GM23248 (cell line): Measurements from ENCODE around the gene CFL1. TPM values are rescaled to one million over a fixed set of nuclear protein-coding genes. Genes with fewer than 3 reads are reported as not detected.

Experiments
- DNase-seq: peaks from one replicate; pipeline ENCODE4 v3.0.0-alpha.2; 2015
- H2AFZ ChIP-seq: fragments of 200-600 bp; sonication (generic); 2 replicates; pipeline ENCODE4 v1.6.1; 2016; ENCODE audit warnings: antibody characterized with exemption
- H3F3A ChIP-seq: fragments of 200-600 bp; sonication (generic); 2 replicates; pipeline ENCODE4 v1.6.1; 2016; ENCODE audit warnings: mild to moderate bottlenecking, antibody characterized with exemption, mixed run types; ENCODE audit not compliant: insufficient read depth
- H3K27ac ChIP-seq: fragments of 200-600 bp; sonication (generic); 2 replicates; pipeline ENCODE4 v1.5.1; 2016; ENCODE audit warnings: mild to moderate bottlenecking
- H3K27me3 ChIP-seq: fragments of 200-600 bp; sonication (generic); replicated peaks from 2 replicates; pipeline ENCODE4 v1.6.1; 2016; ENCODE audit warnings: mild to moderate bottlenecking; ENCODE audit not compliant: insufficient read depth
- H3K36me3 ChIP-seq: fragments of 200-600 bp; sonication (generic); 2 replicates; pipeline ENCODE4 v1.6.1; 2016; ENCODE audit warnings: low read depth, mild to moderate bottlenecking
- H3K4me1 ChIP-seq: fragments of 200-600 bp; sonication (generic); 2 replicates; pipeline ENCODE4 v1.6.1; 2016; ENCODE audit warnings: mild to moderate bottlenecking; ENCODE audit not compliant: insufficient read depth
- H3K4me2 ChIP-seq: fragments of 200-600 bp; sonication (generic); one replicate; pipeline ENCODE4 v1.6.1; 2016; ENCODE audit warnings: mild to moderate bottlenecking; ENCODE audit not compliant: unreplicated experiment
- H3K4me3 ChIP-seq: fragments of 200-600 bp; sonication (generic); 2 replicates; pipeline ENCODE4 v1.5.1; 2016; ENCODE audit warnings: mild to moderate bottlenecking
- H3K79me2 ChIP-seq: fragments of 200-600 bp; sonication (generic); 2 replicates; pipeline ENCODE4 v1.6.1; 2016; ENCODE audit warnings: mild to moderate bottlenecking; ENCODE audit not compliant: insufficient read depth
- H3K9ac ChIP-seq: fragments of 200-600 bp; sonication (generic); 2 replicates; pipeline ENCODE4 v1.6.1; 2016; ENCODE audit warnings: mild to moderate bottlenecking
- H3K9me2 ChIP-seq: fragments of 200-600 bp; sonication (generic); 2 replicates; pipeline ENCODE4 v1.6.1; 2016; ENCODE audit warnings: mixed run types, mild to moderate bottlenecking, moderate library complexity; ENCODE audit not compliant: insufficient read depth
- H3K9me3 ChIP-seq: fragments of 200-600 bp; sonication (generic); one replicate; pipeline ENCODE4 v1.6.1; 2017; ENCODE audit warnings: low read depth
- H4K20me1 ChIP-seq: fragments of 200-600 bp; sonication (generic); 2 replicates; pipeline ENCODE4 v1.6.0; 2016; ENCODE audit not compliant: insufficient read depth
- EZH2 ChIP-seq: fragments of 200-600 bp; sonication (generic); IDR thresholded peaks from 2 replicates; pipeline ENCODE4 v1.6.1; 2018; ENCODE audit warnings: antibody characterized with exemption, mild to moderate bottlenecking; ENCODE audit not compliant: insufficient read depth, poor library complexity, severe bottlenecking
- EZH2phosphoT487 ChIP-seq: fragments of 200-600 bp; sonication (generic); IDR thresholded peaks from 2 replicates; pipeline ENCODE4 v1.6.1; 2018; ENCODE audit warnings: antibody characterized with exemption, moderate library complexity, mild to moderate bottlenecking, low read depth; ENCODE audit not compliant: insufficient read depth
- WGBS, 2 experiments: methylation state at CpG; one replicate each; pipeline ENCODE4 v1.1.6; 2015 to 2017; ENCODE audit warnings: low lambda C conversion rate in 2 of 2, low coverage in 1 of 2; ENCODE audit errors: missing lambda C conversion rate in 2 of 2; 5-methylcytosine and 5-hydroxymethylcytosine counted together
- in situ Hi-C: fragments of 300-500 bp; cut with MboI; formaldehyde crosslinking; loops from 2 replicates; pipeline ENCODE4 v1.15.0; 2020
- polyA plus RNA-seq: library from polyadenylated mRNA; unstranded; fragments of >200 nt; fragmentation: Nextera tagmentation; extraction: Ambion mirVana; gene quantifications from 2 replicates; pipeline ENCODE4 v1.2.1, GENCODE V29; 2016
- total RNA-seq: library from RNA; depleted of rRNA; stranded (reverse); fragments of >200 nt; shearing (Covaris generic); gene quantifications from 2 replicates; pipeline ENCODE4 v1.2.3, GENCODE V29; 2014; rRNA removed

CFL1 gene
- total RNA-seq (1,045 and 1,312 TPM in 2 replicates), polyA plus RNA-seq (2,650 and 2,758 TPM in 2 replicates)

GRCh38 chr11:65857853-65858680 lies at the start of gene CFL1:
CFL1 (minus strand) TSS chr11:65858180; CDS start chr11:65858099, 81 bp downstream.
- Histone ChIP-seq H4K20me1 (peaks cover 23% of the 10 kb centered on the region; the same call in 1 of the 2 replicates), H3K79me2 (peaks cover 69% of the 10 kb centered on the region), H3F3A (peaks cover 66% of the 10 kb centered on the region), H3K4me1 (peaks cover 17% of the 10 kb centered on the region), H3K27ac (peak within 1 kb of the TSS; percentile 84), H2AFZ (peak within 1 kb of the TSS; percentile 67), H3K4me3 (peak within 1 kb of the TSS; percentile 94), H3K9me2 (no peaks in the 10 kb centered on the region), H3K36me3 (peaks cover 35% of the 10 kb centered on the region), H3K9ac (peak within 1 kb of the TSS; percentile 84), H3K9me3 (no peaks in the 10 kb centered on the region), H3K27me3 (no peaks in the 10 kb centered on the region), H3K4me2 (peak within 1 kb of the TSS; percentile 94)
- WGBS, 2 experiments: 1 to 2% methylated on average over 60 to 71 of the region's 92 CpGs
- in situ Hi-C loops: no loop called here
- TF ChIP-seq EZH2phosphoT487 (no peak), EZH2 (no peak)
- DNase-seq: peak; percentile 100

- WGBS, 2 experiments: 78 to 80% methylated on average over 5 of the region's 5 CpGs
- H3F3A ChIP-seq: peaks cover 30% of the 10 kb centered on the region
- no peak overlapping the region for H3K27ac ChIP-seq
- no peak overlapping the region for H3K9ac ChIP-seq
- no peaks in the 10 kb centered on the region for H3K9me2 ChIP-seq
- no peak overlapping the region for H3K4me3 ChIP-seq
- peaks cover 7% of the 10 kb centered on the region for H3K79me2 ChIP-seq
- peaks cover 45% of the 10 kb centered on the region for H3K4me1 ChIP-seq
- no peak overlapping the region for H3K4me2 ChIP-seq
- no peaks in the 10 kb centered on the region for H3K36me3 ChIP-seq
- H2AFZ ChIP-seq: no peak overlapping the region
- H4K20me1 ChIP-seq: no peaks in the 10 kb centered on the region
- in situ Hi-C loops: no loop called here
- no peaks in the 10 kb centered on the region for H3K27me3 ChIP-seq
- H3K9me3 ChIP-seq: no peaks in the 10 kb centered on the region
- peak; percentile 54 for DNase-seq
- TF ChIP-seq EZH2phosphoT487 (no peak), EZH2 (no peak)
Observed at GRCh38 chr11:65906602-65907001, 48.6 kb upstream of the CFL1 start.

GRCh38 chr11:65903715-65904114 lies 45.7 kb upstream of the CFL1 start:
- TF ChIP-seq EZH2 (no peak), EZH2phosphoT487 (no peak)
- peak overlapping the region; percentile 70 for H3K9ac ChIP-seq
- H3K79me2 ChIP-seq: peaks cover 28% of the 10 kb centered on the region
- no peak for DNase-seq
- H3K4me2 ChIP-seq: peak overlapping the region; percentile 69
- H3K4me3 ChIP-seq: no peak overlapping the region
- H3K27ac ChIP-seq: peak overlapping the region; percentile 99
- no peak overlapping the region for H2AFZ ChIP-seq
- H3K4me1 ChIP-seq: peaks cover 40% of the 10 kb centered on the region
- H3K9me3 ChIP-seq: no peaks in the 10 kb centered on the region
- H3F3A ChIP-seq: peaks cover 38% of the 10 kb centered on the region
- H3K9me2 ChIP-seq: no peaks in the 10 kb centered on the region
- peaks cover under 1% of the 10 kb centered on the region; the same call in 1 of the 2 replicates for H3K36me3 ChIP-seq
- H4K20me1 ChIP-seq: no peaks in the 10 kb centered on the region
- 74 to 79% methylated on average over 8 of the region's 8 CpGs for WGBS, 2 experiments
- H3K27me3 ChIP-seq: no peaks in the 10 kb centered on the region
- in situ Hi-C loops: no loop called here

GRCh38 chr11:65903068-65903481 lies 45.1 kb upstream of the CFL1 start:
- TF ChIP-seq EZH2: no peak
- no peak for TF ChIP-seq EZH2phosphoT487
- H3K36me3 ChIP-seq: peaks cover 7% of the 10 kb centered on the region; the same call in 1 of the 2 replicates
- H3K27ac ChIP-seq: peak overlapping the region; percentile 99
- H3K9ac ChIP-seq: peak overlapping the region; percentile 70
- in situ Hi-C loops: no loop called here
- H3K9me2 ChIP-seq: no peaks in the 10 kb centered on the region
- no peak overlapping the region for H2AFZ ChIP-seq
- peak overlapping the region; percentile 69 for H3K4me2 ChIP-seq
- no peaks in the 10 kb centered on the region for H4K20me1 ChIP-seq
- no peaks in the 10 kb centered on the region for H3K9me3 ChIP-seq
- 0% methylated on average over 5 of the region's 5 CpGs for WGBS, 2 experiments
- peak; percentile 95 for DNase-seq
- H3K4me1 ChIP-seq: peaks cover 44% of the 10 kb centered on the region
- peaks cover 44% of the 10 kb centered on the region for H3F3A ChIP-seq
- peak overlapping the region; percentile 36; the same call in 1 of the 2 replicates for H3K4me3 ChIP-seq
- no peaks in the 10 kb centered on the region for H3K27me3 ChIP-seq
- H3K79me2 ChIP-seq: peaks cover 35% of the 10 kb centered on the region
